GM12873 (cell line): ENCODE measurements around the gene LHPP.

Source experiments
- TF ChIP-seq, protein P1 (sequence below): IDR thresholded peaks from 2 replicates; pipeline ENCODE4 v1.5.1; 2012; ENCODE audit warnings: low read depth, mild to moderate bottlenecking, moderate library complexity, low read length, control low read depth; ENCODE audit not compliant: insufficient read depth; ENCODE audit errors: missing control alignments

Gene LHPP

DNA sequence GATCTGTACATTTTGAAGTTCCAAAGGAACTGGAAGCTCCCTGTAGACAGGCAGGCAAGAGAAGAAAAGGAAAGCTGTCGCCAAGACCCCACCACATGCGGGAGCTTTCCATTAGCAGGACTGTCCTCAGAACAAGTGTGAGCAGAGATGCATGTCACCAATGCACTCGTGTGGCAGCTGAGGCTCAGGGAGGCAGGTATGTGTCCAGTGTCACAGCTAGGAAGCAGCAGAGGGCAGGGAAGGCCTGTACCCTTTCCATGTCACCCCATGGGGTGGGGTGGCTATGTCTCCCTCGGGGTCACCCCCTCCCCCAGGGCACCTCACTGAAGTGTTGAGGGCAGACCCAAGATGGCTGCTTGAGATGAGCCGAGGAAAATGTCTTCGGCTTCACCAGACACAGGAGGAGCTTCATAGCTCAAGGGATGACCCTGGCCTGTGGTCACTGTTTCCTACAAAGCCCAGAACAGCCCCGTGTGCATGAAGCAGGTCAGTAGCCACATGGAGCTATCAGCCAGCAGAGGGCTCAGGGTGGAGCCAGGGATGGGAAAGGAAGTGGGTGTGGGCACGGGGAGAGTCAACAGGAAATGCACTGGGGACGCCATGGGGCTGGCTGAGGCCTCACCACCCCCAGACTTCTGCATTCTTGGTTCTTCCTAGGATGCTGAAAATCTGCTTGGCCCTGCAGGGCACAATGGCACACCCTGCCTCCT is 186.0 kb downstream of the LHPP start:
- TF ChIP-seq, protein P1, sequence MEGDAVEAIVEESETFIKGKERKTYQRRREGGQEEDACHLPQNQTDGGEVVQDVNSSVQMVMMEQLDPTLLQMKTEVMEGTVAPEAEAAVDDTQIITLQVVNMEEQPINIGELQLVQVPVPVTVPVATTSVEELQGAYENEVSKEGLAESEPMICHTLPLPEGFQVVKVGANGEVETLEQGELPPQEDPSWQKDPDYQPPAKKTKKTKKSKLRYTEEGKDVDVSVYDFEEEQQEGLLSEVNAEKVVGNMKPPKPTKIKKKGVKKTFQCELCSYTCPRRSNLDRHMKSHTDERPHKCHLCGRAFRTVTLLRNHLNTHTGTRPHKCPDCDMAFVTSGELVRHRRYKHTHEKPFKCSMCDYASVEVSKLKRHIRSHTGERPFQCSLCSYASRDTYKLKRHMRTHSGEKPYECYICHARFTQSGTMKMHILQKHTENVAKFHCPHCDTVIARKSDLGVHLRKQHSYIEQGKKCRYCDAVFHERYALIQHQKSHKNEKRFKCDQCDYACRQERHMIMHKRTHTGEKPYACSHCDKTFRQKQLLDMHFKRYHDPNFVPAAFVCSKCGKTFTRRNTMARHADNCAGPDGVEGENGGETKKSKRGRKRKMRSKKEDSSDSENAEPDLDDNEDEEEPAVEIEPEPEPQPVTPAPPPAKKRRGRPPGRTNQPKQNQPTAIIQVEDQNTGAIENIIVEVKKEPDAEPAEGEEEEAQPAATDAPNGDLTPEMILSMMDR, result peak; percentile 50

DNA sequence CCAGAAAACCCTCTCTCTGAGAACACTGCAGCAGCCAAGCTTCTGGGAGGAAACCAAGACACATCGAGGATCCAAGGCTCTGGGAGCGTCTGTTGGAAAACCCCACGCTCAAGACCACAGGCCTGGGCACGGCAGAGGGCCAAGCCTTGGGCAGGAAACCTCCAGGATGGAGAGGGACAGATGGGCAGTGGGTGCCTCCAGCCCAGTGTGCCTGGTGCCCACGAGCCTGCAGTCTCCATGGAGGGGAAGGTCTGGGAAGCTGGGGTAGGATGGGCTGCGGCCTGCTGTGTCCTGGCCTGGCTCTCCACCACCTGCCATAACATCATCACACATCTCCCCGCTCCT is 186.5 kb downstream of the LHPP start:
- TF ChIP-seq, protein P1, result no peak

DNA sequence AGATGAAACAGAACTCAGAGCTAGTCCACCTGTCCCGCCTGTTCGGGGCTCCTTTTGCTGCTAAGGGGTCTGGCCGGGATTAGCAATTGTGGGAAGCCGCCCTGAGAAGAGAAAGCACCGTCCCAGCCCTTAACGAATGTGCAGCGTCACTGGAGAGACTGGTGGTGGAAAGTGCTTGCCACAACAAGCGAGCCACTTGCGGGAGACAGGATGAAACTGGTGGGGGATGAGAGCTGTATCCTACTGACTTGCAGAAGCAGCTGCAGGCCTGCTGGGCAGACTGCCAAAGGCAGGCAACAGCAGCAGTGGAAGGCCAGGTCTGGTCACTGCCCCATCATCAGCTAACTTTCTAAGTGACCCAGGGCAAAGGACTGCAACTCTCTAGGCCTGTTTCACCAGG is 187.1 kb downstream of the LHPP start:
- TF ChIP-seq, protein P1, result no peak

DNA sequence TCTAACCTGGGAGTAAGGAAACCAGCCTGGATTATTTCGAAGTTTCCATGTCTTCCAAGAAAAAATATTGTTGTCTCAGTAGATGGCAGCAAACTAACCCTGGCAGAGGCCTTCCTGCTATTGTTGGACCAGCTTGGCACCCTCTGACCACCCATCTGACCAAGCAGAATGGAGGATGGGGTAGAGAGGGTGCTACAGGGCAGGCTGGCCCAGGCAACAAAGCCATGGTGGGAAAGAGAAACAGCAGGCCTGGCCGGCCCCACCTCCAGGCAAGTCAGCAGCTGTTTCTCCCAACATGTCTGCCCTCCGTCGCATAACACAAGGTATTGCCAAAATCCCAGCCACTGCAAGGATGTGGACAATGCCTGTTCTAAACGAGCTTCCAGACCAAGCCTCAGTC is 187.6 kb downstream of the LHPP start:
- TF ChIP-seq, protein P1, result no peak

DNA sequence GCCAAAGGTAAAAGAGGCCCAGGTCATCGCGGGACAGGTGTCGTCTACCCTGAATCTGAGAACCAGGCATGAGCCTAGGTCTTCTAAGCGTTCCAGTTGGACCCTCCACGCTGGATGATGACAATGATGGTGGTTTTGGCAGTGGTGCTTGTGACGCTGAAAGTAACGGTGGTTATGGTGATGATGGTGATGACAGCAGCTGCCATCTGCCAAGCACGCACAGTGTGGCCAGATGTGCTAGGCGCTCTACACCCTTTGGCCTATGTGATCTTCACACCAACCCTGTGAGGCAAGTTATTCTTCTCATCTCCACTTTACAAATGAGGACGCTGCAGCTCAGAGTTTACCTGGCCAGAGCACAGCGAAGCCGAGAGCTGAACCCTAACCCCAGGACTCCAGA is 188.6 kb downstream of the LHPP start:
- TF ChIP-seq, protein P1, result no peak

DNA sequence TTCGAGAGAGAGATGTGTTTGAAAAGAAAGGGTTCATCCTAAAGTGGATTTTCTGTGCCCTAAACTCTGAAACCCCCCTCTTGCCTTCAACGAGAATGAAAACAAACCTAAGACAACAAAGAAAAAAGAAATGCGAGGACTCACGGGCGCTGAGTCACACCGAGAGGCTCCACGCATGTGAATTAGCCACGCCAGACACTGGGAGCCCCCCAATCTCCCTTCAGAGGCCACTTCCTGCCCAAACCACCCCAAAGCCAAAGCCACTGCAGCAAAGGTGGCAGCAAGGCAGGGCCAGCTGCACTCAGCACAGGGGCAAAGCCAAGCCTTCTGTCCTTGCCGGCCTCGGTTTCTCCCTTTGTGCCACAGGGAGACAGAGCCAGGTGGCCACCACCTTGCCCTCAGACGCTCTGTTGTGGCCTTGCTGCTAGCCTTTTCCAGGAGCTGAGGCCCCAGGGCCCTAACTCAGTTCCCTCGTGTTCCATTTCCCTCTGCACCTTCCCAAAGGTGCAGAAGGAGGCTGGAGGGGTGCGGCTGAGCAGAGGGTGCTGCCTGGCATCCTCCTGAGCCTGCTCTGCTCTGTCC is 189.3 kb downstream of the LHPP start:
- TF ChIP-seq, protein P1, result no peak

DNA sequence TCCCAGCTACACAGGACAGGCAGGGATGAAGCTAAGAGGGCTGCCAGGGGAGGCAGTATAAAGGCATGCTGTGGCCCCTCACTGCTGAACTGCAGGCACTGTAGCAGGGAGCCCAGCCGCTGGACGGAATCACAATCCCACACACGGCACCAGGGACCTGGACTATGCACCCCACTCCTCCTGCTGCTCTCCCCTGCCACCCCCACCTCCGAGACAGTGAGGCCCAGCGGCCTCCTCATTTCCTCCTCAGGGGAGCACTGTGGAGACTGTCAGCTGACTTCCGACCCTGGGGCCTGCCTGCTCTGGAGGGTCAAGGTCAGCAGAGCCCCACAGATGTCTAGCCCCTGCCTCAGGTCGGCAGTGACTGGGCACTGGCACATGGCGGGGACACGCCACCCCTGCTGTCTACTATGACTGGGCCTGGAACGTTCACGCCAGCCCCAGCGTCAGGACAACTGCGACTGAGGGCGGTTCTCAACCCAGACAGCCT is 189.8 kb downstream of the LHPP start:
- TF ChIP-seq, protein P1, result no peak
